Fibroblast of lung (primary cell): ENCODE results near the gene C5orf63. TPM values are rescaled to one million over a fixed set of nuclear protein-coding genes. Genes with fewer than 3 reads are reported as not detected.

Experiments used
- DNase-seq, 2 donors: peaks; one replicate each; pipeline versions ENCODE4 v3.0.0 to v3.0.0-alpha.2; 2010; ENCODE audit warnings: low read depth in 2 of 2
- H2AFZ ChIP-seq: 2 replicates; pipeline ENCODE4 v1.5.1; 2012; ENCODE audit warnings: low read length, control low read depth, inconsistent platforms
- H3K27ac ChIP-seq: 2 replicates; pipeline ENCODE4 v1.5.1; 2011; ENCODE audit warnings: low read length, control low read depth; ENCODE audit not compliant: insufficient read depth
- H3K27me3 ChIP-seq: 2 replicates; pipeline ENCODE4 v1.5.1; 2011; ENCODE audit warnings: mild to moderate bottlenecking, low read length; ENCODE audit not compliant: control insufficient read depth, insufficient read depth
- H3K36me3 ChIP-seq: 2 replicates; pipeline ENCODE4 v1.5.1; 2011; ENCODE audit warnings: low read length; ENCODE audit not compliant: control insufficient read depth, insufficient read depth
- H3K4me1 ChIP-seq: 2 replicates; pipeline ENCODE4 v1.5.1; 2011; ENCODE audit warnings: low read length; ENCODE audit not compliant: control insufficient read depth, insufficient read depth; ENCODE audit errors: extremely low read depth
- H3K4me2 ChIP-seq: 2 replicates; pipeline ENCODE4 v1.5.1; 2011; ENCODE audit warnings: low read length, control low read depth; ENCODE audit not compliant: insufficient read depth; ENCODE audit errors: extremely low read depth
- H3K4me3 ChIP-seq, 4 experiments: fragments of 200-600 bp in 1 of 4; sonication (generic) in 1 of 4; replicated peaks in 1 of 4; 2 replicates each; pipeline ENCODE4 v1.5.1; 2011 to 2016; ENCODE audit warnings: low read length in 4 of 4, low read depth in 3 of 4, mild to moderate bottlenecking in 3 of 4, control low read depth in 2 of 4, inconsistent platforms in 1 of 4, mixed read lengths in 1 of 4; ENCODE audit not compliant: insufficient read depth in 1 of 4; ENCODE audit errors: control extremely low read depth in 1 of 4
- H3K79me2 ChIP-seq: 2 replicates; pipeline ENCODE4 v1.5.1; 2012; ENCODE audit warnings: mild to moderate bottlenecking, low read length, inconsistent platforms; ENCODE audit not compliant: control insufficient read depth, insufficient read depth
- H3K9ac ChIP-seq: 2 replicates; pipeline ENCODE4 v1.5.1; 2011; ENCODE audit warnings: mild to moderate bottlenecking, low read length, control low read depth; ENCODE audit not compliant: insufficient read depth
- H3K9me3 ChIP-seq: 2 replicates; pipeline ENCODE4 v1.5.1; 2012; ENCODE audit warnings: low read depth, low read length; ENCODE audit not compliant: control insufficient read depth, insufficient read depth
- H4K20me1 ChIP-seq: 2 replicates; pipeline ENCODE4 v1.5.1; 2011; ENCODE audit warnings: low read length; ENCODE audit not compliant: control insufficient read depth, insufficient read depth; ENCODE audit errors: extremely low read depth
- EZH2 ChIP-seq: IDR thresholded peaks from 2 replicates; pipeline ENCODE4 v1.5.1; 2012; ENCODE audit warnings: low read length, control low read depth, mild to moderate bottlenecking; ENCODE audit errors: missing control alignments
- polyA plus RNA-seq, 2 donors: library from polyadenylated mRNA; depleted of rRNA in 1 of 2; stranded (reverse) in 1 of 2; unstranded in 1 of 2; fragments of >200 nt; gene quantifications; 2 replicates each; pipeline ENCODE4 v1.2.1, GENCODE V29; 2011 to 2012; ENCODE audit warnings: missing spikeins in 1 of 2
- total RNA-seq: library from RNA; depleted of rRNA; stranded (reverse); fragments of >200 nt; gene quantifications from 2 replicates; pipeline ENCODE4 v1.2.1, GENCODE V29; 2014
- TF ChIP-seq, protein P1 (sequence below), 2 donors: IDR thresholded peaks in 1 of 2; conservative IDR thresholded peaks in 1 of 2; 1 replicate in 1 of 2; 2 replicates in 1 of 2; pipeline ENCODE4 v1.5.1; 2011 to 2012; ENCODE audit warnings: low read length in 2 of 2, control low read depth in 1 of 2, inconsistent platforms in 1 of 2, low read depth in 1 of 2, mild to moderate bottlenecking in 1 of 2

Gene C5orf63
- total and polyA plus RNA-seq, 2 donors (not counting 1 experiment from before 2014, with no cell fraction given) = 2.9 to 4.0 TPM

DNA sequence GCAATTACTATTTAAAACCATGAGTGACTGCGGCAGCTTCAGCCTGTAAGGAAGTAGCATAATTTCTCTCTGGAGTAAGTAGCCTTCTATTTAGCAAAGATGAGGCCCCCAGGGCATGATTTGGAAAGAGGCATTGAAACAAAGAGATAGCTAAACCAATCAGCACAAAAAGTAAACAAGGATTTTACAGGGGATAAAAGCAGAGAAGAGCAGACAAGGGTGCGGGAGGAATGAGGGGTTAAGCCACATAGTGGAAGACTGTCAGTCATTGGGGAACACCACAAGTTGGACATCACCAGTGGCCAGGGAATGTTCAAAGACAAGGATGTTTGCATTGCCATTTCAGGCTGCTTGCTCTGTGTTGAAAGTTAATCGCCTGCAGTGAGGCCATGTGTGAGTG is 24.0 kb upstream of the C5orf63 start:
- DNase-seq = no peak
- Histone ChIP-seq H2AFZ (no peak overlapping the region), H3K79me2 (no peaks in the 10 kb centered on the region), H3K9me3 (no peaks in the 10 kb centered on the region), H4K20me1 (no peaks in the 10 kb centered on the region), H3K4me3 (no peak overlapping the region), H3K4me1 (peaks cover 5% of the 10 kb centered on the region), H3K36me3 (no peaks in the 10 kb centered on the region), H3K4me2 (no peak overlapping the region), H3K27me3 (peaks cover 3% of the 10 kb centered on the region), H3K9ac (no peak overlapping the region), H3K27ac (no peak overlapping the region)
- TF ChIP-seq, protein P1, sequence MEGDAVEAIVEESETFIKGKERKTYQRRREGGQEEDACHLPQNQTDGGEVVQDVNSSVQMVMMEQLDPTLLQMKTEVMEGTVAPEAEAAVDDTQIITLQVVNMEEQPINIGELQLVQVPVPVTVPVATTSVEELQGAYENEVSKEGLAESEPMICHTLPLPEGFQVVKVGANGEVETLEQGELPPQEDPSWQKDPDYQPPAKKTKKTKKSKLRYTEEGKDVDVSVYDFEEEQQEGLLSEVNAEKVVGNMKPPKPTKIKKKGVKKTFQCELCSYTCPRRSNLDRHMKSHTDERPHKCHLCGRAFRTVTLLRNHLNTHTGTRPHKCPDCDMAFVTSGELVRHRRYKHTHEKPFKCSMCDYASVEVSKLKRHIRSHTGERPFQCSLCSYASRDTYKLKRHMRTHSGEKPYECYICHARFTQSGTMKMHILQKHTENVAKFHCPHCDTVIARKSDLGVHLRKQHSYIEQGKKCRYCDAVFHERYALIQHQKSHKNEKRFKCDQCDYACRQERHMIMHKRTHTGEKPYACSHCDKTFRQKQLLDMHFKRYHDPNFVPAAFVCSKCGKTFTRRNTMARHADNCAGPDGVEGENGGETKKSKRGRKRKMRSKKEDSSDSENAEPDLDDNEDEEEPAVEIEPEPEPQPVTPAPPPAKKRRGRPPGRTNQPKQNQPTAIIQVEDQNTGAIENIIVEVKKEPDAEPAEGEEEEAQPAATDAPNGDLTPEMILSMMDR (conservative IDR thresholded peaks at IDR 0.05 in 1 of 2, IDR thresholded peaks at IDR 0.05 in 1 of 2; ENCODE audit: low read depth in 1 of 2, low read length in 2 of 2) = no peak
- no peak for TF ChIP-seq EZH2

DNA sequence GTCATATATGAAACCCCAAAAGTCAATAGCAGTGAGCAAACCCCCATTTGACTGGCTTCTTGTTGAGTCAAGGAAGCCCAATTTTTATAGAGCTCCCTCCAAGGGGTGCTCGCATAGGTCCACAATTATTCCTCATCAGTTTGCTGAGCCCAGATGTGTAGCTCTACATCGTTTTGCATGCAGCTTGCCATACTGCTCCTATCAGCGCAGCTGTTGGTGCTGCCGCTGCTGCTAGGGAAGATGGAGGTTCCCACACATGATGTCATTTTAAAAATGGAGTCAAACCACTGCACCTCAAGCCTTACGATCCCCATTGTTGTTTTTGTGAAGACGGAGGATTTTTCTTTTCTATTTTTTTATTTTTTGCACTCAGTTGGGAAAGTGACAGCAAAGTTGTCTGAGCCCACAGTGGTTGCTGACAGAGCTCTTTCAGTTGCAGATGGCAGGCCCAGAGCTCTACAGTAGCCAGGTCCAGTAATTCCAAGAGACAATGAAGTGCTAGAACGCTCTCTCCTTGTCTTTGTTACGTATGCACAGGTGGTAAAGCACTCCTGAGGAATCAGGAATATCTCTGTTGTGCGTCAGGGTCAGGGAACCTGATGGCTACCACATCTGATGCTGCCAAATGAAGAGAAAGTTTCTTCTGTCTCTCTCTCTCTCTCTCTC is 23.2 kb upstream of the C5orf63 start:
- TF ChIP-seq, protein P1 (conservative IDR thresholded peaks at IDR 0.05 in 1 of 2, IDR thresholded peaks at IDR 0.05 in 1 of 2; ENCODE audit: low read depth in 1 of 2, low read length in 2 of 2) = no peak
- no peak for TF ChIP-seq EZH2
- no peak for DNase-seq
- no peaks in the 10 kb centered on the region for H3K79me2 ChIP-seq
- H3K4me3 ChIP-seq = no peak overlapping the region
- H2AFZ ChIP-seq = no peak overlapping the region
- H3K9ac ChIP-seq = no peak overlapping the region
- H3K9me3 ChIP-seq = no peaks in the 10 kb centered on the region
- H4K20me1 ChIP-seq = no peaks in the 10 kb centered on the region
- H3K36me3 ChIP-seq = no peaks in the 10 kb centered on the region
- peaks cover 3% of the 10 kb centered on the region for H3K27me3 ChIP-seq
- H3K4me1 ChIP-seq = peaks cover 5% of the 10 kb centered on the region
- H3K27ac ChIP-seq = no peak overlapping the region
- no peak overlapping the region for H3K4me2 ChIP-seq

DNA sequence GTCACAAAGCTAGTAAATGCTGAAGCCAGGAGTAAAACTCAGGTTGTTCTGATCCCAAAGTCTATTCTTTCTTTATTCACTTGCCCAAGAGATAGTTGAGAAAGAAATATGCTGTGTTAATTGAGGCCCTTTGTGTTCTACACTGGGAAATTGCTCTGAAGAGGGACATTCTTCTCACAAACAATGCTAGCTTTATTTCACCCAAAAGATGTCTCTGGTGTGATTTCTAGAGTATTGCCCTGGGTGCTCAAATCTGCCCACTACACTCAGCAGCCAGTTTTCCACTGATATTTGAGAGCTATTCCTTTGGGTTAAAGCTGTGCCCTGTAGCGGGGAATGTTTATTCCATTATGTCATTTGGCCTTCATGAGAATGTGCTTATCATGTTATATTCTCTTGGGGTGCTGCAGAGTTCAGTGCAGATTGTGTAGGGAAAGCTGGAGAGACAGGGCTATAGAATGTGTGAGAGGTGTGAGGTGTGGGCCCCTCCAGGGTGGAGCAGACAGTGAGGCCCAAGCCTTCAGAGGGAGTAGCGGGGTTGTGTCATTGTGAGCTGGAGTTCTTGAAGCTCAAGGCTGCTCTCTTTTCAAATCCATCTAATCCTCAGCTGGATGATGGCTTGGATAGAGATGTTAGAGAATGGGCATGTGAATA is 21.0 kb upstream of the C5orf63 start:
- TF ChIP-seq EZH2 = no peak
- TF ChIP-seq, protein P1 (conservative IDR thresholded peaks at IDR 0.05 in 1 of 2, IDR thresholded peaks at IDR 0.05 in 1 of 2; ENCODE audit: low read depth in 1 of 2, low read length in 2 of 2) = no peak
- H2AFZ ChIP-seq = no peak overlapping the region
- H3K9me3 ChIP-seq = no peaks in the 10 kb centered on the region
- no peaks in the 10 kb centered on the region for H3K36me3 ChIP-seq
- DNase-seq = no peak
- H3K27me3 ChIP-seq = peaks cover 3% of the 10 kb centered on the region
- no peaks in the 10 kb centered on the region for H4K20me1 ChIP-seq
- no peak overlapping the region for H3K9ac ChIP-seq
- no peak overlapping the region for H3K4me3 ChIP-seq
- H3K4me1 ChIP-seq = peaks cover 5% of the 10 kb centered on the region
- H3K27ac ChIP-seq = no peak overlapping the region
- no peaks in the 10 kb centered on the region for H3K79me2 ChIP-seq
- H3K4me2 ChIP-seq = no peak overlapping the region
